HG02884 (cell line): ENCODE data around the gene SCFD2.
"Not testable (repeated sequence)": the region's sequence is repeated elsewhere in the genome, so short reads cannot be mapped to it uniquely, and the experiment has no call there.

Experiments used
- ATAC-seq: cut with Tn5 transposase; IDR thresholded peaks from one replicate; pipeline ENCODE4 v1.9.1; 2021; ENCODE audit warnings: mild to moderate bottlenecking, moderate library complexity; ENCODE audit not compliant: unreplicated experiment

Gene SCFD2

GRCh38 chr4:53059871-53060270, 306.0 kb downstream of the SCFD2 start:
- no peak for ATAC-seq

- ATAC-seq, result no peak
These were observed 306.6 kb downstream of the SCFD2 start for GRCh38 chr4:53059256-53059655.

GRCh38 chr4:53057679-53058078, 308.2 kb downstream of the SCFD2 start:
- no peak for ATAC-seq

GRCh38 chr4:53057108-53057507, 308.8 kb downstream of the SCFD2 start:
- ATAC-seq, result not testable (repeated sequence)

- ATAC-seq, result no peak
These were observed 310.0 kb downstream of the SCFD2 start for GRCh38 chr4:53055716-53056403.

GRCh38 chr4:53055274-53055673, 310.6 kb downstream of the SCFD2 start:
- ATAC-seq, result no peak

- no peak for ATAC-seq
These were observed 315.5 kb downstream of the SCFD2 start for GRCh38 chr4:53050361-53050774.

- ATAC-seq, result no peak
These were observed 316.3 kb downstream of the SCFD2 start for GRCh38 chr4:53049528-53049927.

- no peak for ATAC-seq
These were observed 321.3 kb downstream of the SCFD2 start for GRCh38 chr4:53044651-53044960.

GRCh38 chr4:53043891-53044650, 321.8 kb downstream of the SCFD2 start:
- no peak for ATAC-seq

- no peak for ATAC-seq
These were observed 322.8 kb downstream of the SCFD2 start for GRCh38 chr4:53043055-53043454.

- ATAC-seq, result no peak
These were observed 325.0 kb downstream of the SCFD2 start for GRCh38 chr4:53040851-53041250.

- ATAC-seq, result no peak
These were observed 325.4 kb downstream of the SCFD2 start for GRCh38 chr4:53040459-53040815.

GRCh38 chr4:53039741-53040458, 326.0 kb downstream of the SCFD2 start:
- ATAC-seq, result no peak

GRCh38 chr4:53037892-53038291, 328.0 kb downstream of the SCFD2 start:
- no peak for ATAC-seq

GRCh38 chr4:53032908-53033307, 333.0 kb downstream of the SCFD2 start:
- not testable (repeated sequence) for ATAC-seq

- ATAC-seq, result no peak
These were observed 339.6 kb downstream of the SCFD2 start for GRCh38 chr4:53026233-53026632.

GRCh38 chr4:53023677-53024299, 342.1 kb downstream of the SCFD2 start:
- no peak for ATAC-seq

- ATAC-seq, result no peak
These were observed 343.3 kb downstream of the SCFD2 start for GRCh38 chr4:53022513-53023100.

GRCh38 chr4:53021754-53022512, 343.9 kb downstream of the SCFD2 start:
- no peak for ATAC-seq
